ENCODE results near the gene ITGAX. TPM values are rescaled to one million over a fixed set of nuclear protein-coding genes. Genes with fewer than 3 reads are reported as not detected.
"Not testable (repeated sequence)": the region's sequence is repeated elsewhere in the genome, so short reads cannot be mapped to it uniquely, and the experiment has no call there.

Gene ITGAX
- polyA plus RNA-seq, 1 of the 3 experiments (the other 2 are of a cell fraction) = 0.66 TPM

- Histone ChIP-seq H3K4me2 (no peak overlapping the region), H3K79me2 (ENCODE audit: insufficient read depth) (no peaks in the 10 kb centered on the region), H4K20me1 (ENCODE audit: insufficient read depth) (no peaks in the 10 kb centered on the region), H3K9me2 (no peaks in the 10 kb centered on the region), H3F3A (replicated peaks; ENCODE audit: insufficient read depth) (no peaks in the 10 kb centered on the region), H3K4me3 (ENCODE audit: low read depth in 2 of 2, low read length in 1 of 2) (no peak overlapping the region), H2AFZ (ENCODE audit: low read depth) (no peak overlapping the region), H3K27ac (ENCODE audit: low read depth in 2 of 2, low read length in 1 of 2) (no peak overlapping the region), H3K9me3 (no peaks in the 10 kb centered on the region), H3K4me1 (ENCODE audit: control insufficient read depth in 1 of 2, insufficient read depth in 2 of 2, low read depth in 1 of 2, low read length in 1 of 2) (no peaks in the 10 kb centered on the region), H3K36me3 (replicated peaks in 1 of 2; ENCODE audit: control insufficient read depth in 1 of 2, insufficient read depth in 2 of 2, low read length in 1 of 2) (no peaks in the 10 kb centered on the region), H3K9ac (no peak overlapping the region), H3K27me3 (ENCODE audit: insufficient read depth) (peaks cover 62% of the 10 kb centered on the region)
- CTCF ChIA-PET = no interaction called here
- DNase-seq = no peak
- 7% methylated on average over 9 of the region's 9 CpGs for WGBS (ENCODE audit: low lambda C conversion rate)
- POLR2A ChIA-PET = no interaction called here
- TF ChIP-seq TCF12 (IDR thresholded peaks at IDR 0.05) (no peak), MXI1 (IDR thresholded peaks at IDR 0.05; ENCODE audit: low read depth, low read length) (no peak), CHD2 (IDR thresholded peaks at IDR 0.05; ENCODE audit: low read length, partially characterized antibody) (no peak), ZBTB33 (IDR thresholded peaks at IDR 0.05; ENCODE audit: borderline replicate concordance, low read depth) (no peak), ELF1 (IDR thresholded peaks at IDR 0.05) (no peak), RFX5 (IDR thresholded peaks at IDR 0.05; ENCODE audit: low read length) (no peak), GATA2 (CRISPR knock-in tag; IDR thresholded peaks at IDR 0.05) (no peak)
These were observed 19.5 kb upstream of the ITGAX start for GRCh38 chr16:31335431-31335830.

- H3K27ac ChIP-seq (ENCODE audit: low read depth in 2 of 2, low read length in 1 of 2); H4K20me1 ChIP-seq (ENCODE audit: insufficient read depth); H3K4me1 ChIP-seq (ENCODE audit: control insufficient read depth in 1 of 2, insufficient read depth in 2 of 2, low read depth in 1 of 2, low read length in 1 of 2); H3K36me3 ChIP-seq (replicated peaks in 1 of 2; ENCODE audit: control insufficient read depth in 1 of 2, insufficient read depth in 2 of 2, low read length in 1 of 2); H3K4me3 ChIP-seq (ENCODE audit: low read depth in 2 of 2, low read length in 1 of 2); H3K9ac ChIP-seq; H2AFZ ChIP-seq (ENCODE audit: low read depth); H3K9me3 ChIP-seq; DNase-seq; H3K4me2 ChIP-seq; H3K79me2 ChIP-seq (ENCODE audit: insufficient read depth); H3F3A ChIP-seq (replicated peaks; ENCODE audit: insufficient read depth); POLR2A ChIA-PET; H3K9me2 ChIP-seq: not testable (repeated sequence)
- 0% methylated on average over 3 of the region's 4 CpGs for WGBS (ENCODE audit: low lambda C conversion rate)
- peaks cover 44% of the 10 kb centered on the region; the same call in 1 of the 2 replicates for H3K27me3 ChIP-seq (ENCODE audit: insufficient read depth)
- CTCF ChIA-PET = interaction anchor here (1.1 kb wide), 1 partner anchor 353 kb away, joined by 3 read pairs; the partner anchor contains the start of gene HSD3B7
These were observed 16.8 kb upstream of the ITGAX start for GRCh38 chr16:31338166-31338685.

- Histone ChIP-seq H3K79me2 (ENCODE audit: insufficient read depth) (no peaks in the 10 kb centered on the region), H3K4me2 (no peak overlapping the region), H3F3A (replicated peaks; ENCODE audit: insufficient read depth) (no peaks in the 10 kb centered on the region), H3K27me3 (ENCODE audit: insufficient read depth) (peaks cover 10% of the 10 kb centered on the region), H4K20me1 (ENCODE audit: insufficient read depth) (no peaks in the 10 kb centered on the region), H3K9ac (no peak overlapping the region), H3K36me3 (replicated peaks in 1 of 2; ENCODE audit: control insufficient read depth in 1 of 2, insufficient read depth in 2 of 2, low read length in 1 of 2) (no peaks in the 10 kb centered on the region), H3K9me3 (no peaks in the 10 kb centered on the region), H3K4me3 (ENCODE audit: low read depth in 2 of 2, low read length in 1 of 2) (no peak overlapping the region), H3K4me1 (ENCODE audit: control insufficient read depth in 1 of 2, insufficient read depth in 2 of 2, low read depth in 1 of 2, low read length in 1 of 2) (no peaks in the 10 kb centered on the region), H3K9me2 (no peaks in the 10 kb centered on the region), H2AFZ (ENCODE audit: low read depth) (no peak overlapping the region), H3K27ac (ENCODE audit: low read depth in 2 of 2, low read length in 1 of 2) (no peak overlapping the region)
- 15% methylated on average over 9 of the region's 9 CpGs for WGBS (ENCODE audit: low lambda C conversion rate)
- DNase-seq = no peak
- TF ChIP-seq RAD21 (IDR thresholded peaks at IDR 0.05; ENCODE audit: low read length) (no peak), FOXJ3 (CRISPR knock-in tag; IDR thresholded peaks at IDR 0.05) (no peak), TAF1 (IDR thresholded peaks at IDR 0.05; ENCODE audit: borderline replicate concordance, low read depth, low read length) (no peak), TCF12 (IDR thresholded peaks at IDR 0.05) (no peak), GATA2 (CRISPR knock-in tag; IDR thresholded peaks at IDR 0.05) (no peak), EZH2phosphoT487 (IDR thresholded peaks at IDR 0.05; ENCODE audit: borderline replicate concordance, low read depth) (no peak), SMC3 (IDR thresholded peaks at IDR 0.05; ENCODE audit: low read depth, low read length) (no peak), JUND (IDR thresholded peaks at IDR 0.05) (no peak), MXI1 (IDR thresholded peaks at IDR 0.05; ENCODE audit: low read depth, low read length) (no peak), FOSL2 (IDR thresholded peaks at IDR 0.05; ENCODE audit: borderline replicate concordance, low read depth) (no peak)
- TF ChIP-seq, protein P1, sequence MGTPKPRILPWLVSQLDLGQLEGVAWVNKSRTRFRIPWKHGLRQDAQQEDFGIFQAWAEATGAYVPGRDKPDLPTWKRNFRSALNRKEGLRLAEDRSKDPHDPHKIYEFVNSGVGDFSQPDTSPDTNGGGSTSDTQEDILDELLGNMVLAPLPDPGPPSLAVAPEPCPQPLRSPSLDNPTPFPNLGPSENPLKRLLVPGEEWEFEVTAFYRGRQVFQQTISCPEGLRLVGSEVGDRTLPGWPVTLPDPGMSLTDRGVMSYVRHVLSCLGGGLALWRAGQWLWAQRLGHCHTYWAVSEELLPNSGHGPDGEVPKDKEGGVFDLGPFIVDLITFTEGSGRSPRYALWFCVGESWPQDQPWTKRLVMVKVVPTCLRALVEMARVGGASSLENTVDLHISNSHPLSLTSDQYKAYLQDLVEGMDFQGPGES (IDR thresholded peaks at IDR 0.05; ENCODE audit: low read depth, low read length) = no peak
- POLR2A ChIA-PET = no interaction called here
- CTCF ChIA-PET = no interaction called here
These were observed 10.3 kb upstream of the ITGAX start for GRCh38 chr16:31344712-31345111.

All from SK-N-SH (cell line).